ENCODE data around the gene UBE2D2.
"Not testable (repeated sequence)": the region's sequence is repeated elsewhere in the genome, so short reads cannot be mapped to it uniquely, and the experiment has no call there.

Gene UBE2D2

DNA sequence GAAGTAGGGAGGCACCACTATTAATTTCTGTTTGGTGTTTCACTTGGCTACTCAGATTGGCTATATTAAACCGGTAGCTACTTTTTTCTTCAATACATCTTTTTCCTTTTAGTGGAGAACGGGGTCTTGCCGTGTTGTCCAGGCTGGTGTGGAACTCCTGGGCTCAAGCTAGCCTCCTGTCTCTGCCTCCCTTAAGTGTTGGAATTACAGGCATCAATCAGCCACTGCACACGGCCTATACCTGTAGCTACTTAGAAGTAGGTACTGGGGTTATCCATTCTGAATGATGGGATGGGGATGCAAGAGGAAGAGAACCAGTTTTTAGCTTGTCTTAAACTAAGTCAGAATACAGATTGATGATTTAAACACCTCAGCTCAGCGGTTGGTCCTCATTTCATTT lies 1.7 kb downstream of the UBE2D2 start:
- peaks cover 20% of the 10 kb centered on the region for H3K36me3 Mint-ChIP-seq (ENCODE audit: low read depth)
- H3K4me1 Mint-ChIP-seq (ENCODE audit: low read depth), result peaks cover 39% of the 10 kb centered on the region
- peak overlapping the region; percentile 98 for H3K4me3 Mint-ChIP-seq
- no peaks in the 10 kb centered on the region for H3K27me3 Mint-ChIP-seq (ENCODE audit: low read depth)
- H3K27ac Mint-ChIP-seq, result peak overlapping the region; percentile 92
- no peaks in the 10 kb centered on the region for H3K9me3 Mint-ChIP-seq

DNA sequence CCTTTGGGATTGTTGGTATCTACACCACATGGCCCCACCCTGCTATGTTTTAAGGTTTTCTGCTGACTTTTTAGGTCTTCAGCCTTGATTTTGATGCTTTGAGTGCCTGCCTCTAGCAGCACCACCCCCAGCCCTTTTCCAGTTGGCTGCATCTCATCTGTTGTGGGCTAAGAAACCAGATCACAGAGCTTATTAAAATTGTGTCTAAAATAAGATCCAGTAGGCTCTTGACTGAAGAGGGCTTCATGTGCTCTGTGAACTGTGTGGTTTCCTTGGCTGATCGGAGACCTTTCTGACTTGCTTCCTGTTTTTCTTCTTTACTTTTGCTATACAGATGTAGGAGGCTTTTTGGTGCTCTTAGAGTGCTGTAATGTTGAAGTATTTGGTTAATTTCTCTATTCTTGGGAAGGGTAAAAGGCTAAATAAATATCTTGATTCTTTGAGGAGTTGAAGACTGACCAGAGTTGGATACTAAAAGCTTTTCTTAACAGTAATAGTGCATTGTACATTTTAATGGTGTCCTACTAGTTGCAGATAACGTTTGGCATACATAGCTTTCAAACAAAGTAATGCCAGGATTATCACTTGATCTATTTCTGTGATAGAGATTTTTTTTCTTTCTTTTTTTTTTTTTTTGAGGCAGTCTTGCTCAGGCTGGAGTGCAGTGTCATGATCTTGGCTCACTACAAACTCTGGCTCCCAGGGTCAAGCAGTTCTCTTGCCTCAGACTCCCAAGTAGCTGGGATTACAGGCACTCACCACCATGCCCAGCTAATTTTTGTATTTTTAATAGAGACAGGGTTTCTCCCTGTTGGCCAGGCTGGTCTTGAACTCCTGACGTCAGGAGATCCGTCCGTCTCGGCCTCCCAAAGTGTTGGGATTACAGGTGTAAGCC lies 4.5 kb downstream of the UBE2D2 start:
- Mint-ChIP-seq H3K9me3 (no peaks in the 10 kb centered on the region), H3K27ac (peak overlapping the region; percentile 85), H3K4me1 (ENCODE audit: low read depth) (peaks cover 49% of the 10 kb centered on the region), H3K36me3 (ENCODE audit: low read depth) (peaks cover 24% of the 10 kb centered on the region), H3K27me3 (ENCODE audit: low read depth) (no peaks in the 10 kb centered on the region), H3K4me3 (peak overlapping the region; percentile 78)

DNA sequence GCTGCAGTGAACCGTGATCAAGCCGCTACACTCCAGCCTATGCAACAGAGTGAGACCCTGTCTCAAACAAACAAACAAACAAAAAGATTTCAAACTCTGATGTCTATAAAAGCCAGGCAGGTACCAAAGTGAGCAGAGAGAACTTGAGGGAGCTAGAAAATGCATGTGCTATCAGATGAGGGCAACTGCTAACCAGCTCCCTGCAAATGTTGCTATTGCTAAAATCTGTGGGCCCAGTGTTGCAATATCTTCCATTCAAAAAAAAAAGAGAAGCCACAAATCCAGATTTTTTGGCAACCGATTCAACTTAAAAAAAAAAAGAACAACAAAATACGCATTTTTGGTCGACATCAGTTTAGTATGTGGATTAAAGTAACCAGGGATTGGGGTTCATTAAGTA lies 5.5 kb downstream of the UBE2D2 start:
- Mint-ChIP-seq H3K27me3 (ENCODE audit: low read depth) (no peaks in the 10 kb centered on the region), H3K4me1 (ENCODE audit: low read depth) (peaks cover 49% of the 10 kb centered on the region), H3K4me3 (no peak overlapping the region), H3K9me3 (no peaks in the 10 kb centered on the region), H3K27ac (peak overlapping the region; percentile 76), H3K36me3 (ENCODE audit: low read depth) (peaks cover 24% of the 10 kb centered on the region)

DNA sequence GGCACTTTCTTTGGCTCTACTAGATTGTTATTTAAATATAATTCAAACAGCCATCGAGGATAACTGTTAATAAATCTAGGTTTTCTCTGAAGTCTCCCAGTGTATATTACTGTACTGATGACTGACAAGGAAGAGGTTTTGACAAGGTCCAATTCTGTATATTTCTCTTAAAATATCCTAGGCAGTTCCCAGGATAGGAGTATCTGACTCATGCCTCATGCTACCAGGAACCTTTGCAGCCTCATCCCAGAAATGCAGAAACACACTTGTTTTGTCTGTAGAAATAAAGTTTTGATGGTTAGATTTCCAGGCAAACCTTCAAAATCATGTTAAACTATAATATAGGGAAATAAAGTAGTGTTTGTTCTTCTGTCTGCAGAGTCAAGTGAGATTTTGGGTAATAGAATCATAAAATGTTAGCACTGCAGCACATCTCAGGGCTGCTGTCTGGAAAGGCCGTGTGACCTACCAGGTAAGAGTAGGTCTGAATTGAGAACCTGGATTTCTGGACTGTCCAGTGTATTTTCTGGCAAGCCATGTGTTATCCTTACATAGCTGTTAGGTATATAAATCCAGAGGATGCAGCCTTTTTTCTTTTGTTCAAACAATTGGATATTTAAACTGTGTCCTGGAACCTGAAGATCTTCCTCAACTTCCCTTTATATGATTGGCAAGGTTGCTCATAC lies 8.3 kb downstream of the UBE2D2 start:
- H3K36me3 Mint-ChIP-seq (ENCODE audit: low read depth), result peaks cover 25% of the 10 kb centered on the region
- H3K4me3 Mint-ChIP-seq, result no peak overlapping the region
- H3K9me3 Mint-ChIP-seq, result no peaks in the 10 kb centered on the region
- no peaks in the 10 kb centered on the region for H3K27me3 Mint-ChIP-seq (ENCODE audit: low read depth)
- peaks cover 42% of the 10 kb centered on the region for H3K4me1 Mint-ChIP-seq (ENCODE audit: low read depth)
- peak overlapping the region; percentile 49 for H3K27ac Mint-ChIP-seq

DNA sequence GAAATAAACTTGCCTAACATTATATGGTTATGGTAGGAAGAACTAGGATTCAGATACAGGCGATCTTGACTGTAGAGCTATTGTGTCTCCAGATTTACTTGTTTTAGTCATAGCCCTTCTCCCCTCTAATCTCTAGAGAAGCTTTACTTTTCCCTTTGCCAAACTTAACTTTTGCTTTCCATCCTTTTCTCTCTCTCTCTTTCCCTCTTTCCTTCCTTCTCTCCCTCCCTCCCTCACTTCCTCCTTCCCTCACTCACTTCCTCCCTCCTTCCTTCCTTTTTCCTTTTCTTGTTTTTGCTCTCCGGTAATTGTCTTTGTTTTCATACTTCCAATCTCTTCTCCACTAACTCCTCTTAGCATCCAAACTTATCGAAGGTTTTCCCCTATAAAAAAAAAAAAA lies 10.4 kb downstream of the UBE2D2 start:
- Mint-ChIP-seq H3K4me3 (no peak overlapping the region), H3K27me3 (ENCODE audit: low read depth) (no peaks in the 10 kb centered on the region), H3K36me3 (ENCODE audit: low read depth) (peaks cover 18% of the 10 kb centered on the region), H3K27ac (peak overlapping the region; percentile 1), H3K9me3 (no peaks in the 10 kb centered on the region), H3K4me1 (ENCODE audit: low read depth) (peaks cover 42% of the 10 kb centered on the region)

DNA sequence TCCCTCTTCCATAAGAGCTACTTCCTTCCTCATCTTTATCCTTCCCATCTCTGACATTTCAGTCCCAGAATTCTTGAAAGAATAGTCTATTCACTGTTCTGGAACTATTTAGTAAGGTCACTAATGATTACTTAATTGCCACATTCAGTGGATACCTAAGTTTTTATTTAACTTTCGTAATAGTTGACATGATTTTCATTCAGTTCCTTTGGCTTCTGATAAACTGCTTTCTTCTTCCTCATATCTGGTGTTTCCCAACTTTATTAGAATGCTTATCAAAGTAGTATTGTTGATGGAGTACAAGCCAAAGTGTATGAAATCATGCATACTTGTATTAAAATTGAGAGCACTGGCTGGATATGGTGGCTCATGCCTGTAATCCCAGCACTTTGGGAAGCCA lies 10.8 kb downstream of the UBE2D2 start:
- peaks cover 18% of the 10 kb centered on the region for H3K36me3 Mint-ChIP-seq (ENCODE audit: low read depth)
- H3K9me3 Mint-ChIP-seq, result no peaks in the 10 kb centered on the region
- H3K27me3 Mint-ChIP-seq (ENCODE audit: low read depth), result no peaks in the 10 kb centered on the region
- H3K4me3 Mint-ChIP-seq, result no peak overlapping the region
- H3K4me1 Mint-ChIP-seq (ENCODE audit: low read depth), result peaks cover 44% of the 10 kb centered on the region
- peak overlapping the region; percentile 1 for H3K27ac Mint-ChIP-seq

DNA sequence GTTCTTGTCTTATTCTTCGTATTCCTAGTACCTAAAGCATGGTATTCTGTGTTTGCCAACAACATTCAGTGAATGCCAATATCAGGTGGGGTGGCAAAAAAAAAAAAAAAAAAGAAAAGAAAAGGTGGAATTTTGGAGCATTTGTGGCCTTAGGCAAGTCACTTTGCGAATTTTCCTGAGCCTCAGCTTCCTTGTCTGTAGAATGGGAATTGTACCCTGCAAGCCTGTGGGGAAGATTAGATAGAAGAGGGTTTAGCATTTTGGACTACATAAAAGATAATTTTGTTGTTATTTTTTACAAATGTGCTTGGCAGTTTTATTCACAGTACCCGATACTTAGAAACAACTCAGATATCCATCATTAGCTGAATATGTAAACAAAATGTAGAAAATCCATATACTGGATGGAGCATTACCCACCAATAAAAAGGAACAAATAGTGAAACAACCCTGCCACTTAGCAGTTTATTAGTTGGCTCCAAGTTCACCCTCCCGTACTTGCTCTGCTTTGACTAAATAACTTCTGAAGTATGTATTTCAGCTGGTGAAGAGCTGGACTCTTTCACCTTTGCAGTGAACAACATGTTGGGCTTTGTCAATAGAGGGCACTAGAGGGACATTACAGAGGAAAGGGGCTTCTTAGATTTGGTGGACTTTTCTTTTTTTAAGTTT lies 13.6 kb downstream of the UBE2D2 start:
- no peaks in the 10 kb centered on the region for H3K9me3 Mint-ChIP-seq
- no peaks in the 10 kb centered on the region for H3K27me3 Mint-ChIP-seq (ENCODE audit: low read depth)
- H3K36me3 Mint-ChIP-seq (ENCODE audit: low read depth), result peaks cover 19% of the 10 kb centered on the region
- H3K4me1 Mint-ChIP-seq (ENCODE audit: low read depth), result peaks cover 49% of the 10 kb centered on the region
- peak overlapping the region; percentile 50 for H3K27ac Mint-ChIP-seq
- H3K4me3 Mint-ChIP-seq, result no peak overlapping the region

DNA sequence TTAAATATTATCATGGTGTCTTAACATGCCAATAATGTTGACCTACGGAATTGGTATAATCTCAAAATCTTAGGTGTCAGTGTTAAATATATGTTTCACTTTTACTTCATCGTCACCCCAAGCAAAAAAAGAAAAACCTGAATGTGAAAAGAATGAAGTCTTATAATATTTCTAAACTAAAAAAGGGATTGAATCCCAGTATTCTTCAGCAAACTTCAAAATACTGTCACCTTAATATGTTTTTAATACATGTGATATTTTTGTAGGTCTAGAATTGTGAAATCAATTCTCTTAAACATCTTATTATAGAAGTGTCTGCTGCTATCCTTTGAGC lies 14.1 kb downstream of the UBE2D2 start:
- Mint-ChIP-seq H3K4me1 (ENCODE audit: low read depth) (peaks cover 46% of the 10 kb centered on the region), H3K27ac (peak overlapping the region; percentile 84), H3K4me3 (peak overlapping the region; percentile 68), H3K36me3 (ENCODE audit: low read depth) (peaks cover 16% of the 10 kb centered on the region), H3K27me3 (ENCODE audit: low read depth) (no peaks in the 10 kb centered on the region), H3K9me3 (no peaks in the 10 kb centered on the region)

DNA sequence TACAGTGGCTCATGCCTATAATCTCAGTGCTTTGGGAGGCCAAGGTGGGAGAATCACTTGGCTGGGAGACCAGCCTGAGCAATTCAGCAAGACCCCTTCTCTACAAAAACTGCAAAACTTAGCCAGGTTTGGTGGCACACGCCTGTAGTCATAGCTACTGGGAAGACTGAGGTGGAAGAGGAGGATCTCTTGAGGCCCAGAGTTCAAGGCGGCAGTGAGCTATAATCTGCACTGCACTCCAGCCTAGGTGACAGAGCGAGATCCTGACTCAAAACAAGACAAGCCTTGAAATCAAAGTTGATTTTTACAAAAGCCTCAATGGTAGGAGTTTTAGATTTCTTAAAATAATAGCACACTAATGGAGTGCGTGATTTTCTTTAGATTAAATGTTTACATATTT lies 14.6 kb downstream of the UBE2D2 start:
- Mint-ChIP-seq H3K4me3 (peak overlapping the region; percentile 68), H3K9me3 (no peaks in the 10 kb centered on the region), H3K36me3 (ENCODE audit: low read depth) (peaks cover 17% of the 10 kb centered on the region), H3K27ac (peak overlapping the region; percentile 84), H3K4me1 (ENCODE audit: low read depth) (peaks cover 46% of the 10 kb centered on the region), H3K27me3 (ENCODE audit: low read depth) (no peaks in the 10 kb centered on the region)

DNA sequence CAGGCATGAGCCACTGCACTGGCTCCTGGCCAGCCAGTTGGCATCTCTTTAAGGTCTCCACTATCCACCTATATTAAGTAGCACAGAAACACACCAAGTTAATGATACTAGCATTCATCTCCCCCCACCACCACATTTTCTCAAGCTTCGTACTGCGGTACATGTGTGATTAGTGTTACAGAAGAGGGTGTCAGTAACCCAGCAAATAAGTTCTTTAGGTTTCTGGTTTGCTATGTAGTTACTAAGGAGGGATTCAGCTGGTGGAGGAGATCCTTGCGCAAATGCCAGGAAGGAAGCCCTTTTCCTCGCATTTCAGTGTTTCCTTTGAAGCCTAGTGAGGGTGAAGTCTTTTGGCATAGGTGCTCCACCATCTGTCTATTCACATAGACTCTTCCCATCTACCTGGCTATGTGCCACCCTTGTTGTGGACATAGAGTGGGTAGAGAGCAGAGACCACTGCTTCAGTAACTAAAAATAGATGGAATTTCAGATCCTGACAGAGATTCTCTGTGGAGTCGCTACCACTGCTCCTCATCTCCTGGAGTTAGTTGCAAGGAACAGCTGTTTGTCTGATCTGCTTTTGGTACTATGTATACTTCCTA lies 16.7 kb downstream of the UBE2D2 start:
- H3K27me3 Mint-ChIP-seq (ENCODE audit: low read depth), result no peaks in the 10 kb centered on the region
- H3K9me3 Mint-ChIP-seq, result no peaks in the 10 kb centered on the region
- H3K27ac Mint-ChIP-seq, result peak overlapping the region; percentile 78
- peaks cover 42% of the 10 kb centered on the region for H3K4me1 Mint-ChIP-seq (ENCODE audit: low read depth)
- H3K36me3 Mint-ChIP-seq (ENCODE audit: low read depth), result peaks cover 14% of the 10 kb centered on the region
- H3K4me3 Mint-ChIP-seq, result no peak overlapping the region

DNA sequence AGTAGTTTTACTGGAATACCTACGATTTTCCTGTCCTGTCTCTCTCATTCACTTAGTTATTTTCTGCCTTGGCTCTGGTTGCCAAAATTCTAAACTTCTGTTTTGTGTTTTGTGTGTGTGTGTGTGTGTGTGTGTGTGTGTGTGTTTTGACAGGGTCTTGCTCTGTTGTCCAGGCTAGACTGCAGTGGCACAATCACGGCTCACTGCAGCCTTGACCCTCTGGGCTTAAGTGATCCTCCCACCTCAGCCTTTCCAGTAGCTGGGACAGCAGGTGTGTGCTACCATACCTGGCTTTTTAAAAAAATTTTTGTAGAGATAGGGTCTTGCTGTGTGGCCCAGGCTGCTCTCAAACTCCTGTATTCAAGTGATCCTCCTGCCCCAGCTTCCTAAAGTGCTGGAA lies 17.2 kb downstream of the UBE2D2 start:
- H3K27me3 Mint-ChIP-seq (ENCODE audit: low read depth), result no peaks in the 10 kb centered on the region
- peaks cover 42% of the 10 kb centered on the region for H3K4me1 Mint-ChIP-seq (ENCODE audit: low read depth)
- peak overlapping the region; percentile 64 for H3K27ac Mint-ChIP-seq
- H3K4me3 Mint-ChIP-seq, result no peak overlapping the region
- peaks cover 14% of the 10 kb centered on the region for H3K36me3 Mint-ChIP-seq (ENCODE audit: low read depth)
- H3K9me3 Mint-ChIP-seq, result no peaks in the 10 kb centered on the region

DNA sequence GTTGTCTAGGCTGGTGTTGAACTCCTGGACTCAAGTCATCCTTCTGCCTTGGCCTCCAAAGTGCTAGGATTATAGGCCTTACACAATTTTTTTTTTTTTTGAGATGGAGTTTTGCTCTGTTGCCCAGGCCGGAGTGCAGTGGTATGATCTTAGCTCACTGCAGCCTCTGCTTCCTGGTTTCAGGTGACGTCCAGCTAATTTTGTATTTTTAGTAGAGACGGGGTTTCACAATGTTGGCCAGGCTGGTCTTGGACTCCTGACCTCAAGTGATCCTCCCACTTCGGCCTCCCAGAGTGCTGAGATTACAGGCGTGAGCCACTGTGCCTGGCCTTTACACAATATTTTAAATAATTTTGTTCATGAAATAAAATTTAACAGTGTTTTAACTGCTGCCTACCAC lies 21.0 kb downstream of the UBE2D2 start:
- H3K9me3 Mint-ChIP-seq; H3K27me3 Mint-ChIP-seq (ENCODE audit: low read depth); H3K27ac Mint-ChIP-seq; H3K4me3 Mint-ChIP-seq: not testable (repeated sequence)
- Mint-ChIP-seq H3K4me1 (ENCODE audit: low read depth) (peaks cover 29% of the 10 kb centered on the region), H3K36me3 (ENCODE audit: low read depth) (peaks cover 12% of the 10 kb centered on the region)

DNA sequence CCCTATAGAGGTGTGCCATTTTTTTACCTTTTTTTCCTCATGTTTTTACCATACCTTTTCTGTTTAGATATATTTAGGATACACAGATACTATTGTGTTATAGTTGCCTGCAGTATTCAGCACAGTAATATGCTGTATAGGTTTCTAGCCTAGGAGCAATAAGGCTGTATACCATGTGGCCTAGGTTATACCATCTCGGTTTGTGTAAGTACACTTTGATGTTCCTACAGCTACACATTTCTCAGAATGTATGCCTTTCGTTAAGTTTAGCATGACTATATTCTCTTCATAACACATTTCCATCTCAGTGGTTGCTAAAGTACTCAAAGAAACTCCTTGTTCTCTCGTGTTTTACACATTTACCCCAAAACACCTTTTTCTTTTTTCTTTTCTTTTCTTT lies 23.0 kb downstream of the UBE2D2 start:
- Mint-ChIP-seq H3K27ac (no peak overlapping the region), H3K9me3 (no peaks in the 10 kb centered on the region), H3K36me3 (ENCODE audit: low read depth) (peaks cover 11% of the 10 kb centered on the region), H3K27me3 (ENCODE audit: low read depth) (no peaks in the 10 kb centered on the region), H3K4me1 (ENCODE audit: low read depth) (peaks cover 19% of the 10 kb centered on the region), H3K4me3 (no peak overlapping the region)

DNA sequence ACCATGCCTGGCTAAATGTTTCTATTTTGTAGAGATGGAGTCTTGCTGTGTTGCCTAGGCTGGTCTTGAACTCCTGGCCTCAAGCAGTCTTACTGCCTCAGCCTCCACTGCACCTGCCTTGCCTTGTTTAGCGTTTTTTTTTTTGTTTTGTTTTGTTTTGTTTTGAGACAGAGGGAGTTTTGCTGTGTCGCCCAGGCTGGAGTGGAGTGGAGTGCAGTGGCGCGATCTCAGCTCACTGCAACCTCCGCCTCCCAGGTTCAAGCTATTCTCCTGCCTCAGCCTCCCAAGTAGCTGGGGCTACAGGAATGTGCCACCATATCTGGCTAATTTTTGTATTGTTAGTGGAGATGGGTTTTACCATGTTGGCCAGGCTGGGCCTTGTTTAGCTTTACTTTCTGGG lies 27.0 kb downstream of the UBE2D2 start:
- peaks cover 24% of the 10 kb centered on the region for H3K4me1 Mint-ChIP-seq (ENCODE audit: low read depth)
- not testable (repeated sequence) for H3K4me3 Mint-ChIP-seq; H3K27me3 Mint-ChIP-seq (ENCODE audit: low read depth); H3K9me3 Mint-ChIP-seq
- peaks cover 13% of the 10 kb centered on the region for H3K36me3 Mint-ChIP-seq (ENCODE audit: low read depth)
- peak overlapping the region; percentile 26 for H3K27ac Mint-ChIP-seq
